HepG2 (cell line): ENCODE results near the gene NGRN. TPM values are rescaled to one million over a fixed set of nuclear protein-coding genes. Genes with fewer than 3 reads are reported as not detected.
A peak's percentile ranks its signal among the peaks of the same experiment; 100 is the strongest.

Experiments used
- CEBPB ChIP-seq: IDR thresholded peaks from 2 replicates; pipeline ENCODE4 v1.6.1; 2011; ENCODE audit warnings: low read depth, low read length, improper control_type of control experiment, borderline replicate concordance
- CHD2 ChIP-seq: IDR thresholded peaks from 2 replicates; pipeline ENCODE4 v1.6.1; 2011; ENCODE audit warnings: low read depth, low read length, improper control_type of control experiment
- GPN1 ChIP-seq: sonication (generic); formaldehyde crosslinking; IDR thresholded peaks from 2 replicates; pipeline ENCODE4 v1.5.1; 2020; ENCODE audit warnings: missing genetic modification reagents, borderline replicate concordance
- HOMEZ ChIP-seq: IDR thresholded peaks from 2 replicates; pipeline ENCODE4 v1.6.1; 2016; ENCODE audit warnings: low read depth
- PLRG1 ChIP-seq: fragments of 450-650 bp; conservative IDR thresholded peaks from 2 replicates; pipeline ENCODE4 v1.6.1; 2016
- RFXANK ChIP-seq: IDR thresholded peaks from 2 replicates; pipeline ENCODE4 v1.6.1; 2016
- STAG1 ChIP-seq: sonication (generic); formaldehyde crosslinking; IDR thresholded peaks from 2 replicates; pipeline ENCODE4 v1.4.0; 2020; ENCODE audit warnings: missing genetic modification reagents
- TAF1 ChIP-seq: sonication (generic); formaldehyde crosslinking; IDR thresholded peaks from 2 replicates; pipeline ENCODE4 v1.4.0; 2020; ENCODE audit warnings: missing genetic modification reagents
- TP53 ChIP-seq: sonication (generic); formaldehyde crosslinking; conservative IDR thresholded peaks from 2 replicates; pipeline ENCODE4 v1.4.0; 2020; ENCODE audit warnings: missing genetic modification reagents
- ZFP36L1 ChIP-seq: sonication (generic); formaldehyde crosslinking; IDR thresholded peaks from 2 replicates; pipeline ENCODE4 v1.8.0; 2022; ENCODE audit warnings: mild to moderate bottlenecking, missing genetic modification reagents, moderate library complexity
- ZIK1 ChIP-seq: sonication (generic); formaldehyde crosslinking; IDR thresholded peaks from 2 replicates; pipeline ENCODE4 v1.5.0; 2020; ENCODE audit warnings: mild to moderate bottlenecking, low read depth, missing genetic modification reagents, borderline replicate concordance
- ZNF260 ChIP-seq: sonication (generic); formaldehyde crosslinking; IDR thresholded peaks from 2 replicates; pipeline ENCODE4 v1.4.0; 2020; ENCODE audit warnings: missing genetic modification reagents, low read depth, mild to moderate bottlenecking, borderline replicate concordance
- ZNF775 ChIP-seq: sonication (generic); formaldehyde crosslinking; IDR thresholded peaks from 2 replicates; pipeline ENCODE4 v1.4.0; 2020; ENCODE audit warnings: missing genetic modification reagents, mild to moderate bottlenecking, moderate library complexity, borderline replicate concordance
- ZNF83 ChIP-seq: sonication (generic); formaldehyde crosslinking; IDR thresholded peaks from 2 replicates; pipeline ENCODE4 v1.4.0; 2020; ENCODE audit warnings: missing genetic modification reagents, mild to moderate bottlenecking, borderline replicate concordance
- polyA plus RNA-seq, 8 experiments: library from polyadenylated mRNA; depleted of rRNA in 3 of 8; stranded (reverse) in 7 of 8; unstranded in 1 of 8; fragments of >200 nt; fragmentation: Illumina TruSeq in 4 of 8; extraction: Trizol in 4 of 8; gene quantifications; 2 replicates each; pipeline versions ENCODE4 v1.2.1 to v1.2.3, GENCODE V29; 2011 to 2016; ENCODE audit warnings: low read depth in 4 of 8, missing spikeins in 1 of 8, mixed read lengths in 1 of 8; ENCODE audit not compliant: insufficient read depth in 1 of 8
- total RNA-seq, 5 experiments: library from RNA; depleted of rRNA; stranded (reverse); fragments of >200 nt; fragmentation: Illumina TruSeq; extraction: Trizol; gene quantifications; 2 replicates each; pipeline ENCODE4 v1.2.3, GENCODE V29; 2016; ENCODE audit warnings: low read depth in 1 of 5
- TF ChIP-seq, protein P1 (sequence below): sonication (generic); formaldehyde crosslinking; IDR thresholded peaks from 2 replicates; pipeline ENCODE4 v1.4.0; 2020; ENCODE audit warnings: mild to moderate bottlenecking, low read depth, missing genetic modification reagents
- TF ChIP-seq, protein P2 (sequence below): sonication (generic); formaldehyde crosslinking; IDR thresholded peaks from 2 replicates; pipeline ENCODE4 v1.9.0; 2022; ENCODE audit warnings: missing genetic modification reagents, mild to moderate bottlenecking, borderline replicate concordance
- TF ChIP-seq, protein P3 (sequence below): sonication (generic); formaldehyde crosslinking; IDR thresholded peaks from 2 replicates; pipeline ENCODE4 v1.5.1; 2020; ENCODE audit warnings: mild to moderate bottlenecking, missing genetic modification reagents, borderline replicate concordance
- TF ChIP-seq, protein P4 (sequence below): sonication (generic); formaldehyde crosslinking; IDR thresholded peaks from 2 replicates; pipeline ENCODE4 v1.5.0; 2020; ENCODE audit warnings: missing genetic modification reagents, mild to moderate bottlenecking, borderline replicate concordance
- TF ChIP-seq, protein P5 (sequence below): sonication (generic); formaldehyde crosslinking; conservative IDR thresholded peaks from 2 replicates; pipeline ENCODE4 v1.4.0; 2020; ENCODE audit warnings: mild to moderate bottlenecking, missing genetic modification reagents, moderate library complexity

Gene NGRN
- total and polyA plus RNA-seq, 2 of the 13 experiments (the other 11 are each of a cell fraction or from before 2014, with no cell fraction given) = 39.8 to 63.7 TPM

- TF ChIP-seq ZNF775 (CRISPR knock-in tag) = no peak
- no peak; the same call in 1 of the 2 replicates for TF ChIP-seq ZFP36L1 (CRISPR knock-in tag)
- TF ChIP-seq, protein P1, sequence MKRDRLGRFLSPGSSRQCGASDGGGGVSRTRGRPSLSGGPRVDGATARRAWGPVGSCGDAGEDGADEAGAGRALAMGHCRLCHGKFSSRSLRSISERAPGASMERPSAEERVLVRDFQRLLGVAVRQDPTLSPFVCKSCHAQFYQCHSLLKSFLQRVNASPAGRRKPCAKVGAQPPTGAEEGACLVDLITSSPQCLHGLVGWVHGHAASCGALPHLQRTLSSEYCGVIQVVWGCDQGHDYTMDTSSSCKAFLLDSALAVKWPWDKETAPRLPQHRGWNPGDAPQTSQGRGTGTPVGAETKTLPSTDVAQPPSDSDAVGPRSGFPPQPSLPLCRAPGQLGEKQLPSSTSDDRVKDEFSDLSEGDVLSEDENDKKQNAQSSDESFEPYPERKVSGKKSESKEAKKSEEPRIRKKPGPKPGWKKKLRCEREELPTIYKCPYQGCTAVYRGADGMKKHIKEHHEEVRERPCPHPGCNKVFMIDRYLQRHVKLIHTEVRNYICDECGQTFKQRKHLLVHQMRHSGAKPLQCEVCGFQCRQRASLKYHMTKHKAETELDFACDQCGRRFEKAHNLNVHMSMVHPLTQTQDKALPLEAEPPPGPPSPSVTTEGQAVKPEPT (CRISPR knock-in tag) = no peak
- no peak for TF ChIP-seq ZNF83
- TF ChIP-seq TAF1 (CRISPR knock-in tag) = peak; percentile 52; the same call in 1 of the 2 replicates
- no peak for TF ChIP-seq CEBPB
- no peak for TF ChIP-seq ZNF260 (CRISPR knock-in tag)
- TF ChIP-seq TP53 (CRISPR knock-in tag) = no peak
- peak; percentile 26; the same call in 1 of the 2 replicates for TF ChIP-seq RFXANK
- TF ChIP-seq PLRG1 = no peak
- TF ChIP-seq ZIK1 (CRISPR knock-in tag) = peak; percentile 39; the same call in 1 of the 2 replicates
- TF ChIP-seq STAG1 (CRISPR knock-in tag) = no peak
- TF ChIP-seq, protein P2, sequence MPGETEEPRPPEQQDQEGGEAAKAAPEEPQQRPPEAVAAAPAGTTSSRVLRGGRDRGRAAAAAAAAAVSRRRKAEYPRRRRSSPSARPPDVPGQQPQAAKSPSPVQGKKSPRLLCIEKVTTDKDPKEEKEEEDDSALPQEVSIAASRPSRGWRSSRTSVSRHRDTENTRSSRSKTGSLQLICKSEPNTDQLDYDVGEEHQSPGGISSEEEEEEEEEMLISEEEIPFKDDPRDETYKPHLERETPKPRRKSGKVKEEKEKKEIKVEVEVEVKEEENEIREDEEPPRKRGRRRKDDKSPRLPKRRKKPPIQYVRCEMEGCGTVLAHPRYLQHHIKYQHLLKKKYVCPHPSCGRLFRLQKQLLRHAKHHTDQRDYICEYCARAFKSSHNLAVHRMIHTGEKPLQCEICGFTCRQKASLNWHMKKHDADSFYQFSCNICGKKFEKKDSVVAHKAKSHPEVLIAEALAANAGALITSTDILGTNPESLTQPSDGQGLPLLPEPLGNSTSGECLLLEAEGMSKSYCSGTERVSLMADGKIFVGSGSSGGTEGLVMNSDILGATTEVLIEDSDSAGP (CRISPR knock-in tag) = peak; percentile 61; the same call in 1 of the 2 replicates
- no peak for TF ChIP-seq HOMEZ (CRISPR knock-in tag)
- TF ChIP-seq, protein P3, sequence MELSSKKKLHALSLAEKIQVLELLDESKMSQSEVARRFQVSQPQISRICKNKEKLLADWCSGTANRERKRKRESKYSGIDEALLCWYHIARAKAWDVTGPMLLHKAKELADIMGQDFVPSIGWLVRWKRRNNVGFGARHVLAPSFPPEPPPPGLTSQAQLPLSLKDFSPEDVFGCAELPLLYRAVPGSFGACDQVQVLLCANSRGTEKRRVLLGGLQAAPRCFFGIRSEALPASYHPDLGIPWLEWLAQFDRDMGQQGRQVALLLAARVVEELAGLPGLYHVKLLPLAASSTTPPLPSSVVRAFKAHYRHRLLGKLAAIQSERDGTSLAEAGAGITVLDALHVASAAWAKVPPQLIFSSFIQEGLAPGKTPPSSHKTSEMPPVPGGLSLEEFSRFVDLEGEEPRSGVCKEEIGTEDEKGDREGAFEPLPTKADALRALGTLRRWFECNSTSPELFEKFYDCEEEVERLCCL (CRISPR knock-in tag) = no peak
- TF ChIP-seq, protein P4, sequence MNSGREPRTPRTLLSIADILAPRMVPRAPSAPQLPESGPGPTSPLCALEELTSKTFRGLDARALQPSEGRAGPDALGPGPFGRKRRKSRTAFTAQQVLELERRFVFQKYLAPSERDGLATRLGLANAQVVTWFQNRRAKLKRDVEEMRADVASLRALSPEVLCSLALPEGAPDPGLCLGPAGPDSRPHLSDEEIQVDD (CRISPR knock-in tag) = no peak
- TF ChIP-seq, protein P5, sequence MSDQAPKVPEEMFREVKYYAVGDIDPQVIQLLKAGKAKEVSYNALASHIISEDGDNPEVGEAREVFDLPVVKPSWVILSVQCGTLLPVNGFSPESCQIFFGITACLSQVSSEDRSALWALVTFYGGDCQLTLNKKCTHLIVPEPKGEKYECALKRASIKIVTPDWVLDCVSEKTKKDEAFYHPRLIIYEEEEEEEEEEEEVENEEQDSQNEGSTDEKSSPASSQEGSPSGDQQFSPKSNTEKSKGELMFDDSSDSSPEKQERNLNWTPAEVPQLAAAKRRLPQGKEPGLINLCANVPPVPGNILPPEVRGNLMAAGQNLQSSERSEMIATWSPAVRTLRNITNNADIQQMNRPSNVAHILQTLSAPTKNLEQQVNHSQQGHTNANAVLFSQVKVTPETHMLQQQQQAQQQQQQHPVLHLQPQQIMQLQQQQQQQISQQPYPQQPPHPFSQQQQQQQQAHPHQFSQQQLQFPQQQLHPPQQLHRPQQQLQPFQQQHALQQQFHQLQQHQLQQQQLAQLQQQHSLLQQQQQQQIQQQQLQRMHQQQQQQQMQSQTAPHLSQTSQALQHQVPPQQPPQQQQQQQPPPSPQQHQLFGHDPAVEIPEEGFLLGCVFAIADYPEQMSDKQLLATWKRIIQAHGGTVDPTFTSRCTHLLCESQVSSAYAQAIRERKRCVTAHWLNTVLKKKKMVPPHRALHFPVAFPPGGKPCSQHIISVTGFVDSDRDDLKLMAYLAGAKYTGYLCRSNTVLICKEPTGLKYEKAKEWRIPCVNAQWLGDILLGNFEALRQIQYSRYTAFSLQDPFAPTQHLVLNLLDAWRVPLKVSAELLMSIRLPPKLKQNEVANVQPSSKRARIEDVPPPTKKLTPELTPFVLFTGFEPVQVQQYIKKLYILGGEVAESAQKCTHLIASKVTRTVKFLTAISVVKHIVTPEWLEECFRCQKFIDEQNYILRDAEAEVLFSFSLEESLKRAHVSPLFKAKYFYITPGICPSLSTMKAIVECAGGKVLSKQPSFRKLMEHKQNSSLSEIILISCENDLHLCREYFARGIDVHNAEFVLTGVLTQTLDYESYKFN (CRISPR knock-in tag) = peak; percentile 71
- TF ChIP-seq CHD2 = no peak
- TF ChIP-seq GPN1 (CRISPR knock-in tag) = no peak
These were observed 16.1 kb upstream of the NGRN start, which contains the start of gene TTLL13 (continued) for GRCh38 chr15:90249203-90249863.
